ENCODE measurements around the gene EDA.
A peak's percentile ranks its signal among the peaks of the same experiment; 100 is the strongest.

The EDA gene

DNA sequence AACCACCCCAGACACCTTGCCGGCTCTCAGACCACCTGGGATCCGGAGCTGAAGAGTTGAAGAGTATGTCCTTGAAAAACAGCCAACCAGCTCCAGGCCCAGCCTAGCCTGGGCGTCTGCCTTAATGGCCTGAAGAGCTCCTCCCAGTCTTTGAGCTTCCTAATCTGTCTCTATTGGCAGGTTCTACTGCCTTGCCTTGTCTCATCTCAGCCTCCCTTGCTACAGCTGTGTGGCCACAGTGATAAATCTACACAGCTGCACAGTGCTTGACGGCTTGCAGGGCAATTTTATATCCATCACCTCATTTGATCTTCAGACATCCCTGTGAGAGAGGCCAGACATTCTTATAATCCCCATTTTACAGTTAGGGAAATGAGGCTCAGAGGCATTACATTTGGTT lies 413.9 kb downstream of the EDA start:
- no peak for DNase-seq

- DNase-seq, result peak; percentile 22
These were observed 414.4 kb downstream of the EDA start for GRCh38 chrX:70030301-70030767.

- no peak for DNase-seq
These were observed 416.9 kb downstream of the EDA start for GRCh38 chrX:70032792-70033191.

DNA sequence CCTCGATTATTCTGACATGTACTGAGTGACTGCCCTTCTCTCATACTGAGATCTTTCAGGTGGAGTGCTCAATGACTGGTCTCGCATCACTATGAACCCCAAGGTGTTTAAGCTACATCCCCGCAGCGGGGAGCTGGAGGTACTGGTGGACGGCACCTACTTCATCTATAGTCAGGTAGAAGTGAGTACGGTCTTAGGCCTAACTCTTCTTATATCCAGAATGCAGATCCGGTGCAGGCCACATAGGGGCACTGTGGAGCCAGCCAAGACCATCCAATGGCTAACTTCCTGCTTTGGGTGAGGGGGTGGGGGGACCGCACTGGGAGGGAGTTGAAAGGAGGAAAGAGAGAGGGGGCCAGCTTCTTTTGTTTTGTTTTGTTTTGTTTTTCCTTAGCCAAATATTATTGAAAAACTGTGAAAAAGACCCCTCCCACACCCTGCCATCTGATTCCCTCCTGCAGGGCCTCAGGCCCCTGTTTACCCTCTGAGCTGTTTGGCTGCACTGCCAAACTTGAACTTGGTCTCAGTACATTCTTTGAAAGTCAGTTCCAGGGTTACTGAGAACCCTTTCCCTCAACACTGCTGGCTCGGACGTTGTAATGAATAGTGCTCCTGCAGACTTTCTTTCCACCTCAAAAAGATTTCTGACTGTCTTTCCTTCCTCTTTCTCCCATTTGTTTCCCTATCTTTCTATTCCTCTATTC lies 417.6 kb downstream of the EDA start:
- peak; percentile 16 for DNase-seq

DNA sequence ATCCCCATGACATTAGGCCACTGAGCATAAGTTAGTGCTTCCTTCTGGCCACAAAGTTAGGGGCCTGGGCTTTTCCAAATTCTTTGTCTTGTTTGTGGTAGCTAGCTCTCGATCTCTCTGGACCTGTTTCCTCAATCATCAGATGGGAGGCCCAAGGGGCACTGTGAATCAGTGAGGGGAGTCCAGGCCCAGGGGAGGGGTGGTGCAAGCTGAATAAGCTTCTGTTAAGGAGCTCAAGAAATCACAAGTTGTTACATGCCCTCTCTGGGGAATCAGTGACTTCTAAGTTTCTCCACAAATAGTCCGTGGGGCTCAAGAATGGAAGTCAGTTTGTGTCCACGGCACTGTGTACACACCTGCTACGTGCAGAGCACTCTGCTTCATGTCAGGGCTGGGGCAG lies 418.7 kb downstream of the EDA start:
- DNase-seq, result no peak

- no peak for DNase-seq
These were observed 422.6 kb downstream of the EDA start for GRCh38 chrX:70038515-70038914.

- DNase-seq, result no peak
These were observed 423.0 kb downstream of the EDA start for GRCh38 chrX:70038951-70039350.

DNA sequence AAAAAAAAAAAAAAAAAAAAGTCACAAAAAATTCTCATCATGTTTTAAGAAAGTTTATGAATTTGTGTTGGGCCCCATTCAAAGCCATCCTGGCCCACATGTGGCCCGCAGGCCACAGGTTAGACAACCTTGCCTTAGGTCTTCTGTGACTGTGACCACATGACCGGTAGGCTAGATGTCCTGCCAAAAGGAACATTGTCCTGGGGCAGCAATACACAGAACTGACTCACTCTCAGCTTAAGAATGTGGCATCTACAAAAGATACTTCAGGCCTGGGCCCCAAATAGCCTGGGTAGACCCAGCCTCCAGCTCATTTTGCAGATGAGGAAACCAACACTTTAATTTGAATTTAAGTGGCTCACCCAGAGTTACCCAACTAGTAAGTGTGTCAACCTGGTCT lies 423.8 kb downstream of the EDA start:
- DNase-seq, result no peak

GRCh38 chrX:70041993-70042392 lies 426.1 kb downstream of the EDA start:
- DNase-seq, result no peak

GRCh38 chrX:70042399-70043371 lies 426.8 kb downstream of the EDA start:
- DNase-seq, result no peak

- no peak for DNase-seq
These were observed 427.8 kb downstream of the EDA start for GRCh38 chrX:70043685-70044084.

DNA sequence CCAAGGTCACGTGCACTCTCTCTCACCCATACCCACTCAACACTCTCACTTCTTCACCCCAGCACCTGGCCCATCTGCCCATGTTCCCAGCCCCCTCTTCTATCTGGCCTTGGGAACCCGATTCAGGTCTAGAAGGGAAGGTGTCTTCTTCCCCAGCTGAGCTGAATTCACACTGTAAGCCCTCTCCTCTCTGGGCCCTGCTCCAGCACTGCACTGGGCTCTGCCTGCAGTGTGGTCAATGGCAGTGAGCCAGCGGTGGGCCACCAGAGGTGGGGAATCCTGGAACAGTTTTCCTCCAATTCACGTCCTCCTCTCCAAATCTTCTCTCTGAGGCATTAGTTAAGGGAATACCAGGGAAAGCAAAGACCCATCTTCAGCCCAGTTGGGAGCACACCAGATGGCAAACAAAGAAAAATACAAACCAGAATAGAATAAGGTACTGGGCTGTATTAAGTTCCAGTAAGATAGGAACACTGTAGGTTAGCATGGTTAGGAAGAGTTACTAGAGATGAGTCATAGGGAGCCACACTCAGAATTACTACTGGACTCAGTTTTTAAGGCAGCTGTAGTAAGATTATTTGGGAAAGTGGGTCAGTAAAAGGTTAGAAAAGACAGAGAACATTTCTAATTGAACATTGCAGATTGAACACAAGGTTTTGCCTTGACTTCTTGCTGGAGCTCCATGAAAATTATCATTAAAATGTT lies 428.8 kb downstream of the EDA start:
- DNase-seq, result no peak

GRCh38 chrX:70046978-70047377 lies 431.1 kb downstream of the EDA start:
- DNase-seq, result no peak

GRCh38 chrX:70049406-70049805 lies 433.5 kb downstream of the EDA start:
- no peak for DNase-seq

DNA sequence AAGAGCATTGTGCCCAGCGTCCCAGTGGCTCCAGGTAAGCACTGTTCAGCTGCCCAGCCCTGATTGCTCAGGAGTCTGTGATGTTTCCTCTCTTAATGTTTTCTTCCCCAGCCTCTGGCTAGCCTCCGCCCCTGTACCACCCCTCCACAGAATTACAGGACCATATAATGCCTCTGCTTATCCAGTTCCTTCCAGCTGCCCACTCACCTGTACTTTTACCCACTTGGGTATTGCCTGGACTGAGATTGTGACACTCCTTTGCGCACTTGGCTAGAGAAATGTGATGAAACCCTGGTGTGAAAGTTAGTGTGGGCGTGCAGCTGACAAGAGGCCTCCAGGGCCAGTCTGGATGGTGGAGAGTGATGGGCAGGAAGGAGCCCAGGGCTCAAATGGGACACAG lies 434.0 kb downstream of the EDA start, which contains the start of gene AWAT2:
TSS of gene AWAT2 (minus strand) at position 14 of the 400 bp plus-strand sequence. CDS start at position 8, 6 bp downstream.
- DNase-seq, result no peak

- no peak for DNase-seq
These were observed 437.1 kb downstream of the EDA start for GRCh38 chrX:70052895-70053615.

GRCh38 chrX:70054391-70054790 lies 438.5 kb downstream of the EDA start:
- DNase-seq, result no peak

DNA sequence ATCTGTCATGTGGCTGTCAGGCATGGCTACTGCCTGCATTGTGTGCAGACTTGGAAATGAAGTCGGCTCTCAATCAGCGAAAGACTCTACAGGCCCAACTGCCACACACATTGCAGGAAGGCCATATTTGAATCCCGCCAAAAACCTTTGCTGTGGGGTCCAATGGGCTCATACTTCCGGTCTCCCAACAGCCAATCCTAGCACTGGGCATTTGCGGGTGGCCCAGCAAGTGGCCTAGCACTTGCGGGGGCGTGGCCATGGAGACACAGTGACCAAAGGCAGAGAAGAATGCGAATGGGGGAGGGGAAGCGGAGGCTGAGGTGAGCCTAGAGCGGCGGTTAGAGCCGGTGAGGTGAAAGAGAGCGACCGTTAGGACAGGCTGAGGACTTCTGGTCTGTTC lies 446.2 kb downstream of the EDA start, which contains the start of gene OTUD6A:
TSS of gene OTUD6A (plus strand) at position 382 of the 400 bp plus-strand sequence. CDS start 68 bp downstream, outside the sequence.
- no peak for DNase-seq

DNA sequence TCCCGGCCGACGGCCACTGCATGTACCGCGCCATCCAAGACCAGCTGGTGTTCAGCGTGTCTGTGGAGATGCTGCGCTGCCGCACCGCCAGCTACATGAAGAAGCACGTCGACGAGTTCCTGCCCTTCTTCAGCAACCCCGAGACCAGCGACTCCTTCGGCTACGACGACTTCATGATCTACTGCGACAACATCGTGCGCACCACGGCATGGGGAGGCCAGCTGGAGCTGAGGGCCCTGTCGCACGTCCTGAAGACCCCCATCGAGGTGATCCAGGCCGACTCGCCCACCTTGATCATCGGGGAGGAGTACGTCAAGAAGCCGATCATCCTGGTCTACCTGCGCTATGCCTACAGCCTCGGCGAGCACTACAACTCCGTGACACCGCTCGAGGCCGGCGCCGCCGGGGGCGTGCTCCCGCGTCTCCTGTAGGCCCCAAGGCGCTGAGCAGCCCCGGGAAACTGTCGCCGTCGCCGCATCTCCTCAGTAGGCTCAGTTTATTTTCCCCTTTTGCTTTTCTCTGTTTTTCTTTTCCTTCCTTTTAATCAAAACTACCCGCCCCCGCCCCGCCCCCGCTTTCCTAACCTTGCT lies 447.1 kb downstream of the EDA start:
- no peak for DNase-seq

DNA sequence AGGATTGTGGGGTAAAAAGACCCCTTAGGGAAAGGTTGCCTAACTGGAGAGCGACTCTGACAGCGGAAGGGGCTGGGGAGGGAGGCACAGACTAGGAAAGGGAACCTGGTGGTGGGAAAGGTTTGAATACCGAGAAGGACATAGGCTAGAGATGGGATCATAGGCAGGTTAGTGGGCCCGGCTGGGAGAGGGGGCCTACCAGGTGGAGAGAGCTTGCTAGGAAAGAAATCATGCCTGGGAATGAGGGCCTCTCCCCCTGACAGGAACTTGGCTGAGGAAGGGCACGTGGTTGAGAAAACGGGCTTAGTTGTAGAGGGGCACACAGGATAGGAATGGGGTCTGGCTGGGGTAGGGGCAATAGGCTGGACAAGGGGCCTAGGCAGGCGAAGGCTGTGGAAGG lies 450.7 kb downstream of the EDA start:
- DNase-seq, result no peak

- DNase-seq, result no peak
These were observed 463.4 kb downstream of the EDA start for GRCh38 chrX:70079297-70079696.

DNA sequence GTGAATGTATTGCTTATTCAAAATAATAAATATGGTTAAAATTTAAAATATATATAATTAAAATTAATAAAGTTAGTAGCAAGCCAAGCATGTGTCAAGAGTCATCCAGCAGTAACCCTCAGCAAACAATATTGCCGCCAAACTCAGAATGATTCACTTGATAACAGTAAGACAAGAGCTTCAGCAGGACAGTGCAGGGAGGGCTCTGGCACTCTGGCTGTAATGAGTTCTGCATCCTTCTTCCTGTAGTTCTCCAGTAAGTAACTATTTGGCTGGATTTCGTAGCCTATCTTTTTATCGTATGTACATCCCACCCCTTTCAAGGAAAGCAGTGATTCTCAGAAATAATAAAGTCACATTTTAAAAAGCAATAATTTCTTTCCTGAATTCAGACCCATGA lies 464.0 kb downstream of the EDA start:
- no peak for DNase-seq

Data from stimulated activated CD4-positive, alpha-beta T cell treated with anti-CD3 and anti-CD28 coated beads, Interleukin-1b, Interleukin-23, amount 100 ng/mL, for 48 hours (primary cell).